DOHH2 (cell line): ENCODE results near the gene PTPN3.
A peak's percentile ranks its signal among the peaks of the same experiment; 100 is the strongest.

Experiments
- H3F3A ChIP-seq: fragments of 200-600 bp; sonication (generic), shearing (Covaris generic); 2 replicates; pipeline ENCODE4 v1.6.0; 2016; ENCODE audit warnings: antibody characterized with exemption, mild to moderate bottlenecking; ENCODE audit not compliant: control insufficient read depth, insufficient read depth
- H3K27ac ChIP-seq: fragments of 200-600 bp; sonication (generic); 2 replicates; pipeline ENCODE4 v1.5.1; 2014; ENCODE audit warnings: low read depth, mild to moderate bottlenecking, low read length, moderate library complexity
- H3K27me3 ChIP-seq: fragments of 200-600 bp; sonication (generic); 2 replicates; pipeline ENCODE4 v1.6.1; 2014; ENCODE audit warnings: mild to moderate bottlenecking, low read length, mixed read lengths; ENCODE audit not compliant: control insufficient read depth
- H3K36me3 ChIP-seq: fragments of 200-600 bp; sonication (generic); 2 replicates; pipeline ENCODE4 v1.6.1; 2014; ENCODE audit warnings: mild to moderate bottlenecking, low read length, moderate library complexity, mixed read lengths; ENCODE audit not compliant: control insufficient read depth
- H3K4me1 ChIP-seq: fragments of 200-600 bp; sonication (generic); 2 replicates; pipeline ENCODE4 v1.6.1; 2014; ENCODE audit warnings: mild to moderate bottlenecking, low read length, mixed read lengths; ENCODE audit not compliant: control insufficient read depth
- H3K4me2 ChIP-seq: fragments of 200-600 bp; sonication (generic); 2 replicates; pipeline ENCODE4 v1.6.0; 2014; ENCODE audit warnings: mild to moderate bottlenecking, low read length, moderate library complexity
- H3K4me3 ChIP-seq: fragments of 200-600 bp; sonication (generic); 2 replicates; pipeline ENCODE4 v1.5.1; 2014; ENCODE audit warnings: mild to moderate bottlenecking, low read length, mixed read lengths
- H3K79me2 ChIP-seq: fragments of 200-600 bp; sonication (generic); 2 replicates; pipeline ENCODE4 v1.6.1; 2014; ENCODE audit warnings: mild to moderate bottlenecking, low read length, mixed read lengths; ENCODE audit not compliant: control insufficient read depth
- H3K9me2 ChIP-seq: fragments of 200-600 bp; sonication (generic); replicated peaks from 2 replicates; pipeline ENCODE4 v1.6.1; 2014; ENCODE audit warnings: mild to moderate bottlenecking, low read length, mixed read lengths; ENCODE audit not compliant: control insufficient read depth
- H3K9me3 ChIP-seq: fragments of 200-600 bp; sonication (generic); 2 replicates; pipeline ENCODE4 v1.6.1; 2014; ENCODE audit warnings: antibody characterized with exemption, low read length, mixed read lengths; ENCODE audit not compliant: control insufficient read depth, insufficient read depth
- H4K20me1 ChIP-seq: fragments of 200-600 bp; sonication (generic); 2 replicates; pipeline ENCODE4 v1.6.0; 2014; ENCODE audit warnings: low read depth, mild to moderate bottlenecking, antibody characterized with exemption, low read length, moderate library complexity; ENCODE audit not compliant: control insufficient read depth, insufficient read depth
- CTCF ChIP-seq: fragments of 200-600 bp; sonication (generic); IDR thresholded peaks from one replicate; pipeline ENCODE4 v1.5.1; 2014; ENCODE audit warnings: antibody characterized with exemption, mild to moderate bottlenecking, low read depth, low read length; ENCODE audit not compliant: poor library complexity, severe bottlenecking
- EZH2phosphoT487 ChIP-seq: fragments of 200-600 bp; sonication (generic); IDR thresholded peaks from 2 replicates; pipeline ENCODE4 v1.6.1; 2017; ENCODE audit warnings: borderline replicate concordance, mild to moderate bottlenecking, antibody characterized with exemption, low read length, moderate library complexity, mixed read lengths

Gene PTPN3

GRCh38 chr9:109401990-109402318 lies 96.2 kb downstream of the PTPN3 start:
- peaks cover 32% of the 10 kb centered on the region for H3K27me3 ChIP-seq
- no peaks in the 10 kb centered on the region for H3K4me1 ChIP-seq
- H3K9me3 ChIP-seq, result no peaks in the 10 kb centered on the region; the same call in 1 of the 2 replicates
- no peaks in the 10 kb centered on the region for H3K36me3 ChIP-seq
- H3K27ac ChIP-seq, result no peak overlapping the region
- no peak for TF ChIP-seq EZH2phosphoT487
- no peak for TF ChIP-seq CTCF
- H3K4me3 ChIP-seq, result no peak overlapping the region
- no peaks in the 10 kb centered on the region for H3K9me2 ChIP-seq
- H3K79me2 ChIP-seq, result no peaks in the 10 kb centered on the region
- no peaks in the 10 kb centered on the region for H4K20me1 ChIP-seq
- no peak overlapping the region for H3K4me2 ChIP-seq
- H3F3A ChIP-seq, result no peaks in the 10 kb centered on the region

- Histone ChIP-seq H3K4me3 (no peak overlapping the region), H3K27me3 (peaks cover 32% of the 10 kb centered on the region), H3K36me3 (no peaks in the 10 kb centered on the region), H3K4me2 (no peak overlapping the region), H3K27ac (no peak overlapping the region), H3K9me2 (no peaks in the 10 kb centered on the region), H3K4me1 (no peaks in the 10 kb centered on the region), H4K20me1 (no peaks in the 10 kb centered on the region), H3F3A (no peaks in the 10 kb centered on the region), H3K9me3 (no peaks in the 10 kb centered on the region; the same call in 1 of the 2 replicates), H3K79me2 (no peaks in the 10 kb centered on the region)
- TF ChIP-seq EZH2phosphoT487 (no peak), CTCF (peak; percentile 92)
Measured at GRCh38 chr9:109401169-109401989, 96.7 kb downstream of the PTPN3 start.

- Histone ChIP-seq H3F3A (no peaks in the 10 kb centered on the region), H3K79me2 (no peaks in the 10 kb centered on the region), H3K27me3 (peaks cover 32% of the 10 kb centered on the region), H3K27ac (no peak overlapping the region), H3K4me1 (no peaks in the 10 kb centered on the region), H4K20me1 (no peaks in the 10 kb centered on the region), H3K4me3 (no peak overlapping the region), H3K9me2 (no peaks in the 10 kb centered on the region), H3K36me3 (no peaks in the 10 kb centered on the region), H3K9me3 (no peaks in the 10 kb centered on the region; the same call in 1 of the 2 replicates), H3K4me2 (no peak overlapping the region)
- TF ChIP-seq CTCF, result no peak
Measured at GRCh38 chr9:109399258-109399767, 98.8 kb downstream of the PTPN3 start.
